ENCODE results near the gene SNTA1.

DNA sequence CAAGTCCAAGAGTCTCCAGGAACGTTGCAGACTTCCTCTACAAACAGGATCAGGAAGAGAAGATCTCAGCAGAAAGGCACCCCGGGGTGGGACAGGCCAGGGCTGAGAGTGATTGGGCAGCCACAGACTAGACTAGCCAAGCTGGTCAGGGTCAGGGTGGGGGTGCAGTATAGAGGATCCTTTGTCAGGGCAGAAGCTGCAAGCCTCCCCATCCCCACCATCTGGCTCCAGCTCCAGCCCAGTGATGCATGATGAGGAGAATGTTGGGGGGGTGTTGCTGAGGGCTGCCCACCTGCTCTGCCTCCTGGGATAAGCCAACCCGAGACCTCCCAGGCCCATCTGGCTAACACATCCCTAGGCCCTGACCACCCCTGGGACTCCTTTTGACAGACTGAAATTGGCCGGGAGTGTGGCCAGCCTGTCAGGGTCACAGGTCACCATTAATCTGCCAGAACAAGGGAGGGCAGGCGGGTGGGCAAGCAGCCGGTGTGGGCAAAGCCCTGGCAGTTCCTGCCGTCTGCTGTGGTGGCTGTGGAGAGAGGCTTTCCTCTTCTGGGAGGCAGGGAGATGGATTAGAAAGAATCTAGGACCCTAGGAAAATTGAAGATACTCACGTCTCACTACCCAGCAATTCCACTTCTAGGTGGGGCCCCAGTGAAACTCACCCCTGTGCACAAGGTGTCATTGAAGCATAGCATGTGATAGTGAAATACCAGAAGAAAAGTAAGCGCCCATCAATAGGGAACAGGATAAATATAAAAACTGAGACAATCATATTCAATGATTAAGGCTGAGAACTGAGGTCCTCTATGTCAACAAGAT, 22.1 kb upstream of the SNTA1 start:
- no peak for TF ChIP-seq SRSF9 (IDR thresholded peaks at IDR 0.05; ENCODE audit: borderline replicate concordance, low read depth, low read length)
- TF ChIP-seq RFX5 (IDR thresholded peaks at IDR 0.05; ENCODE audit: low read depth, low read length), result no peak
- TF ChIP-seq, protein P1, sequence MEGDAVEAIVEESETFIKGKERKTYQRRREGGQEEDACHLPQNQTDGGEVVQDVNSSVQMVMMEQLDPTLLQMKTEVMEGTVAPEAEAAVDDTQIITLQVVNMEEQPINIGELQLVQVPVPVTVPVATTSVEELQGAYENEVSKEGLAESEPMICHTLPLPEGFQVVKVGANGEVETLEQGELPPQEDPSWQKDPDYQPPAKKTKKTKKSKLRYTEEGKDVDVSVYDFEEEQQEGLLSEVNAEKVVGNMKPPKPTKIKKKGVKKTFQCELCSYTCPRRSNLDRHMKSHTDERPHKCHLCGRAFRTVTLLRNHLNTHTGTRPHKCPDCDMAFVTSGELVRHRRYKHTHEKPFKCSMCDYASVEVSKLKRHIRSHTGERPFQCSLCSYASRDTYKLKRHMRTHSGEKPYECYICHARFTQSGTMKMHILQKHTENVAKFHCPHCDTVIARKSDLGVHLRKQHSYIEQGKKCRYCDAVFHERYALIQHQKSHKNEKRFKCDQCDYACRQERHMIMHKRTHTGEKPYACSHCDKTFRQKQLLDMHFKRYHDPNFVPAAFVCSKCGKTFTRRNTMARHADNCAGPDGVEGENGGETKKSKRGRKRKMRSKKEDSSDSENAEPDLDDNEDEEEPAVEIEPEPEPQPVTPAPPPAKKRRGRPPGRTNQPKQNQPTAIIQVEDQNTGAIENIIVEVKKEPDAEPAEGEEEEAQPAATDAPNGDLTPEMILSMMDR (IDR thresholded peaks at IDR 0.05 in 2 of 3, conservative IDR thresholded peaks at IDR 0.05 in 1 of 3; ENCODE audit: insufficient read depth in 2 of 3, low read depth in 1 of 3, low read length in 3 of 3), result no peak
- no peak for TF ChIP-seq SRSF3 (IDR thresholded peaks at IDR 0.05; ENCODE audit: insufficient read depth, low read length)
- TF ChIP-seq RCOR1 (IDR thresholded peaks at IDR 0.05; ENCODE audit: borderline replicate concordance in 1 of 2, low read depth in 2 of 2, low read length in 2 of 2), result no peak
- TF ChIP-seq ZBTB8A (IDR thresholded peaks at IDR 0.05; ENCODE audit: partially characterized antibody), result no peak
- TF ChIP-seq ZNF197 (CRISPR knock-in tag; IDR thresholded peaks at IDR 0.05; ENCODE audit: low read depth), result no peak
- no peak for TF ChIP-seq GABPA (tag; conservative IDR thresholded peaks at IDR 0.05; ENCODE audit: low read depth)
- no peak for TF ChIP-seq ZNF175 (CRISPR knock-in tag; IDR thresholded peaks at IDR 0.05; ENCODE audit: low read depth)
- TF ChIP-seq FOS (IDR thresholded peaks at IDR 0.05; ENCODE audit: extremely low read depth, insufficient read length), result no peak
- no peak for TF ChIP-seq NFIC (IDR thresholded peaks at IDR 0.05)
- no peak for TF ChIP-seq ZC3H4 (CRISPR knock-in tag; IDR thresholded peaks at IDR 0.05; ENCODE audit: borderline replicate concordance)
- TF ChIP-seq MEF2A (IDR thresholded peaks at IDR 0.05; ENCODE audit: control insufficient read depth, low read depth, low read length), result no peak
- TF ChIP-seq ZNF384 (IDR thresholded peaks at IDR 0.05; ENCODE audit: low read depth, low read length), result no peak
